GM23338 (cell line): ENCODE measurements around the gene SERPINH1. TPM values are rescaled to one million over a fixed set of nuclear protein-coding genes. Genes with fewer than 3 reads are reported as not detected.

Experiments
- ATAC-seq: fragments of 200-7000 bp; cut with Tn5 transposase; 3 replicates; pipeline ENCODE4 v1.9.1; 2020
- DNase-seq: peaks from one replicate; pipeline ENCODE4 v3.0.0-alpha.2; 2015; ENCODE audit warnings: low spot score
- H2AFZ ChIP-seq: fragments of 200-600 bp; sonication (generic); 2 replicates; pipeline ENCODE4 v1.8.0; 2016; ENCODE audit warnings: antibody characterized with exemption, mild to moderate bottlenecking, moderate library complexity
- H3F3A ChIP-seq: fragments of 200-600 bp; sonication (generic); replicated peaks from 2 replicates; pipeline ENCODE4 v1.8.0; 2017; ENCODE audit warnings: antibody characterized with exemption, mixed run types, low read depth
- H3K27ac ChIP-seq: fragments of 200-600 bp; sonication (generic); 2 replicates; pipeline ENCODE4 v1.6.1; 2016; ENCODE audit warnings: low read depth
- H3K27me3 ChIP-seq: fragments of 200-600 bp; sonication (generic); 2 replicates; pipeline ENCODE4 v1.8.0; 2016; ENCODE audit warnings: mild to moderate bottlenecking, mixed run types, moderate library complexity; ENCODE audit not compliant: insufficient read depth
- H3K36me3 ChIP-seq: fragments of 200-600 bp; sonication (generic); 2 replicates; pipeline ENCODE4 v1.8.0; 2016; ENCODE audit warnings: mild to moderate bottlenecking; ENCODE audit not compliant: insufficient read depth
- H3K4me1 ChIP-seq: fragments of 200-600 bp; sonication (generic); 2 replicates; pipeline ENCODE4 v1.8.0; 2016; ENCODE audit warnings: mild to moderate bottlenecking, moderate library complexity; ENCODE audit not compliant: insufficient read depth
- H3K4me2 ChIP-seq: fragments of 200-600 bp; sonication (generic); 2 replicates; pipeline ENCODE4 v1.7.1; 2017; ENCODE audit warnings: mixed run types
- H3K4me3 ChIP-seq: fragments of 200-600 bp; sonication (generic); 2 replicates; pipeline ENCODE4 v1.6.1; 2016; ENCODE audit warnings: mixed run types
- H3K79me2 ChIP-seq: fragments of 200-600 bp; sonication (generic); replicated peaks from 2 replicates; pipeline ENCODE4 v1.8.0; 2017; ENCODE audit warnings: mild to moderate bottlenecking; ENCODE audit not compliant: insufficient read depth
- H3K9me2 ChIP-seq: fragments of 200-600 bp; sonication (generic); 2 replicates; pipeline ENCODE4 v1.8.0; 2017; ENCODE audit not compliant: insufficient read depth
- H4K20me1 ChIP-seq: fragments of 200-600 bp; sonication (generic); replicated peaks from 2 replicates; pipeline ENCODE4 v1.8.0; 2017; ENCODE audit warnings: mild to moderate bottlenecking; ENCODE audit not compliant: insufficient read depth
- H3K27ac Mint-ChIP-seq: 2 replicates; pipeline ENCODE4 v1.8.0; 2020; ENCODE audit warnings: inconsistent platforms, mild to moderate bottlenecking, moderate library complexity, mixed read lengths
- H3K27me3 Mint-ChIP-seq: 3 replicates; pipeline ENCODE4 v1.8.0; 2022; ENCODE audit warnings: low read depth, mild to moderate bottlenecking, moderate library complexity, mixed read lengths, inconsistent platforms; ENCODE audit not compliant: insufficient read depth, poor library complexity
- H3K36me3 Mint-ChIP-seq: 3 replicates; pipeline ENCODE4 v1.8.0; 2021; ENCODE audit warnings: low read depth, mild to moderate bottlenecking, inconsistent platforms, moderate library complexity, mixed read lengths
- H3K4me1 Mint-ChIP-seq: 3 replicates; pipeline ENCODE4 v1.8.0; 2020; ENCODE audit warnings: mild to moderate bottlenecking, inconsistent platforms, mixed read lengths
- H3K4me3 Mint-ChIP-seq: 3 replicates; pipeline ENCODE4 v1.8.0; 2021; ENCODE audit warnings: moderate library complexity, mild to moderate bottlenecking, inconsistent platforms, mixed read lengths
- H3K9me3 Mint-ChIP-seq: 3 replicates; pipeline ENCODE4 v1.8.0; 2020; ENCODE audit warnings: moderate library complexity, mild to moderate bottlenecking, inconsistent platforms, mixed read lengths
- CREB1 ChIP-seq: fragments of 250-450 bp; sonication (Bioruptor Pico); IDR thresholded peaks from 2 replicates; pipeline ENCODE4 v1.5.0; 2020; ENCODE audit warnings: low read depth, mild to moderate bottlenecking, moderate library complexity
- CTCF ChIP-seq, 2 experiments: fragments of 200-600 bp in 1 of 2; sonication (generic) in 1 of 2; conservative IDR thresholded peaks; 2 replicates each; pipeline versions ENCODE4 v1.5.1 to v1.6.1; 2016 to 2017; ENCODE audit warnings: antibody characterized with exemption in 2 of 2, low read depth in 2 of 2, mild to moderate bottlenecking in 2 of 2, moderate library complexity in 1 of 2
- ETS1 ChIP-seq: IDR thresholded peaks from 2 replicates; pipeline ENCODE4 v1.6.1; 2016; ENCODE audit warnings: antibody characterized with exemption
- EZH2 ChIP-seq: fragments of 200-600 bp; sonication (generic); IDR thresholded peaks from one replicate; pipeline ENCODE4 v1.8.0; 2017; ENCODE audit warnings: antibody characterized with exemption, mild to moderate bottlenecking, low read depth; ENCODE audit not compliant: unreplicated experiment
- EZH2phosphoT487 ChIP-seq: fragments of 200-600 bp; sonication (generic); IDR thresholded peaks from one replicate; pipeline ENCODE4 v1.8.1; 2018; ENCODE audit warnings: antibody characterized with exemption; ENCODE audit not compliant: unreplicated experiment
- JUNB ChIP-seq: IDR thresholded peaks from one replicate; pipeline ENCODE4 v1.6.1; 2016; ENCODE audit warnings: antibody characterized with exemption; ENCODE audit not compliant: unreplicated experiment
- NANOG ChIP-seq: IDR thresholded peaks from 2 replicates; pipeline ENCODE4 v1.6.1; 2016; ENCODE audit warnings: antibody characterized with exemption, borderline replicate concordance
- POLR2AphosphoS5 ChIP-seq: IDR thresholded peaks from 2 replicates; pipeline ENCODE4 v1.6.1; 2016; ENCODE audit warnings: antibody characterized with exemption, low read depth
- REST ChIP-seq: IDR thresholded peaks from one replicate; pipeline ENCODE4 v1.6.1; 2018; ENCODE audit warnings: antibody characterized with exemption; ENCODE audit not compliant: unreplicated experiment
- STAT1 ChIP-seq: IDR thresholded peaks from one replicate; pipeline ENCODE4 v1.6.1; 2016; ENCODE audit warnings: antibody characterized with exemption; ENCODE audit not compliant: unreplicated experiment
- ZNF114 ChIP-seq: fragments of 250-450 bp; sonication (Bioruptor Pico); IDR thresholded peaks from 2 replicates; pipeline ENCODE4 v1.5.0; 2020; ENCODE audit warnings: mild to moderate bottlenecking, moderate library complexity
- ZNF331 ChIP-seq: fragments of 250-450 bp; sonication (Bioruptor Pico); IDR thresholded peaks from 2 replicates; pipeline ENCODE4 v1.5.0; 2020; ENCODE audit warnings: low read depth, mild to moderate bottlenecking, moderate library complexity
- polyA plus RNA-seq: library from polyadenylated mRNA; unstranded; fragments of >200 nt; fragmentation: Nextera tagmentation; extraction: Ambion mirVana; gene quantifications from 2 replicates; pipeline ENCODE4 v1.2.1, GENCODE V29; 2016
- total RNA-seq: library from RNA; depleted of rRNA; stranded (reverse); fragments of >200 nt; shearing (Covaris generic); gene quantifications from 2 replicates; pipeline ENCODE4 v1.2.3, GENCODE V29; 2014

SERPINH1 gene
- total and polyA plus RNA-seq, 2 experiments from 2014 or later = 238 to 1,217 TPM

- TF ChIP-seq ZNF114 (CRISPR knock-in tag) (no peak), CREB1 (CRISPR knock-in tag) (no peak), POLR2AphosphoS5 (no peak), JUNB (no peak), EZH2 (no peak), EZH2phosphoT487 (no peak), STAT1 (no peak), REST (no peak), ETS1 (no peak), CTCF (conservative IDR thresholded peaks at IDR 0.05; ENCODE audit: low read depth in 2 of 2) (no peak), NANOG (no peak), ZNF331 (CRISPR knock-in tag) (no peak)
Observed at GRCh38 chr11:75594211-75594610, 32.2 kb downstream of the SERPINH1 start (continued).

- DNase-seq = no peak
- no peaks in the 10 kb centered on the region for H3F3A ChIP-seq
- no peaks in the 10 kb centered on the region for H3K9me3 Mint-ChIP-seq
- no peak overlapping the region for H3K4me3 Mint-ChIP-seq
- H3K79me2 ChIP-seq = no peaks in the 10 kb centered on the region
- no peak for ATAC-seq
- H3K36me3 Mint-ChIP-seq = no peaks in the 10 kb centered on the region
- no peaks in the 10 kb centered on the region for H4K20me1 ChIP-seq
- peaks cover 3% of the 10 kb centered on the region for H3K27me3 Mint-ChIP-seq
- H3K4me2 ChIP-seq = no peak overlapping the region
- no peak overlapping the region for H3K4me3 ChIP-seq
- no peaks in the 10 kb centered on the region for H3K9me2 ChIP-seq
- H3K27ac ChIP-seq = no peak overlapping the region
- no peak overlapping the region for H2AFZ ChIP-seq
- no peaks in the 10 kb centered on the region; the same call in 1 of the 2 replicates for H3K4me1 ChIP-seq
- no peaks in the 10 kb centered on the region for H3K27me3 ChIP-seq
- H3K27ac Mint-ChIP-seq = no peak overlapping the region
- H3K36me3 ChIP-seq = no peaks in the 10 kb centered on the region
- H3K4me1 Mint-ChIP-seq = peaks cover 17% of the 10 kb centered on the region; the same call in 2 of the 3 replicates
- no peak for TF ChIP-seq REST
Observed at GRCh38 chr11:75595429-75595828, 33.4 kb downstream of the SERPINH1 start.
